Sigmoid colon (tissue), 4 donors: Measurements from ENCODE around the gene FHOD3.

Experiments used
- CTCF ChIP-seq, 4 experiments: fragments of 450-650 bp in 3 of 4; fragments of 200-600 bp in 1 of 4; IDR thresholded peaks; one replicate each; pipeline ENCODE4 v1.5.1; 2016 to 2019; ENCODE audit warnings: antibody characterized with exemption in 4 of 4, mild to moderate bottlenecking in 3 of 4, moderate library complexity in 2 of 4
- EP300 ChIP-seq, 4 donors: sonication (generic); formaldehyde crosslinking; IDR thresholded peaks; one replicate each; pipeline ENCODE4 v1.6.1; 2017; ENCODE audit warnings: antibody characterized with exemption in 4 of 4
- POLR2A ChIP-seq, 2 donors: fragments of 450-650 bp; IDR thresholded peaks; one replicate each; pipeline ENCODE4 v1.6.1; 2016; ENCODE audit warnings: antibody characterized with exemption in 2 of 2, mild to moderate bottlenecking in 2 of 2, moderate library complexity in 2 of 2
- POLR2AphosphoS5 ChIP-seq, 4 donors: sonication (generic); formaldehyde crosslinking; IDR thresholded peaks; one replicate each; pipeline ENCODE4 v1.6.1; 2017; ENCODE audit warnings: antibody characterized with exemption in 4 of 4

- TF ChIP-seq CTCF (IDR thresholded peaks at IDR 0.05) (no peak), POLR2AphosphoS5 (IDR thresholded peaks at IDR 0.05) (no peak), POLR2A (IDR thresholded peaks at IDR 0.05) (no peak), EP300 (IDR thresholded peaks at IDR 0.05) (no peak)
Measured at GRCh38 chr18:36386150-36386920, 88.8 kb downstream of the FHOD3 start.
